Central memory CD8-positive, alpha-beta T cell (primary cell): ENCODE results near the gene PLXNA1.

Experiments used
- ATAC-seq: fragments of 150-1000 bp; cut with Tn5 transposase; replicated peaks from 2 replicates; pipeline ENCODE4 v1.10.0; 2022; ENCODE audit warnings: mild to moderate bottlenecking, moderate FRiP score, moderate number of reproducible peaks; ENCODE audit not compliant: poor library complexity, severe bottlenecking; ENCODE audit errors: extremely low read depth
- DNase-seq, 2 donors: peaks; one replicate each; pipeline ENCODE4 v3.0.0; 2021; ENCODE audit warnings: low spot score in 2 of 2
- H3K27ac Mint-ChIP-seq: one replicate; pipeline ENCODE4 v1.8.0; 2022; ENCODE audit warnings: low read depth, mild to moderate bottlenecking, moderate library complexity, mixed read lengths
- H3K27me3 Mint-ChIP-seq: one replicate; pipeline ENCODE4 v1.8.0; 2022; ENCODE audit warnings: mixed read lengths
- H3K36me3 Mint-ChIP-seq: one replicate; pipeline ENCODE4 v1.8.0; 2022; ENCODE audit warnings: mild to moderate bottlenecking, moderate library complexity, mixed read lengths; ENCODE audit not compliant: insufficient read depth
- H3K4me1 Mint-ChIP-seq: one replicate; pipeline ENCODE4 v1.8.0; 2022; ENCODE audit warnings: mixed read lengths
- H3K4me3 Mint-ChIP-seq: one replicate; pipeline ENCODE4 v1.8.0; 2022; ENCODE audit warnings: mild to moderate bottlenecking, moderate library complexity, mixed read lengths
- H3K9me3 Mint-ChIP-seq: one replicate; pipeline ENCODE4 v1.8.0; 2022; ENCODE audit warnings: mixed read lengths

The PLXNA1 gene

DNA sequence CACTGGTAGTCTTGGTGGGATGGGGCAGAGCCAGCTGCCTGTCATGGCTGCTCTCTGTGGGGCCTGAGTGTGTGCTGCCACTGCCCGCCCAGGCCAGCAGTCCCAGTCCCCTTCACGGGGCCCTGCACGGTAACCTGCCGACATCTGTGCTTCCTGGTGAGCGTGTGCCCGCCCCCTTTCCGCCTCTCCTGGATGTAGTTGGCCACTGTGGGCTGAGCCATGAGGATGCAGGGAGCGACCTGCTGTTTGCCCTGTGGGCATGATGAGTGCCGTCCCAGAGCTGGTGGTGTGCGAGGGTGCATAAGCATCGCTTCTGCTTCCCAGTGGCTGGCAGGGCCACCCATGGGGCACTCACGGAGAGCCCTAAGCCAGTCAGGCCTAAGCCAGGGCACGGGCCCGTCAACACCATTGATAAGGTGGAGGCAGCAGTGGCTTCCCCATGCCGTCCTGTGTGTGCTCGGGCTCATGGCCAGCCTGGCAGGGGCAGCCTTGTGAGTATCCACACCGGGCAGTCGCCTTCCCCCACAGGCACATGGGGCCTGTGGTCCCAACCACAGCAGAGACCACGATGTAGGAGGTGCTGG lies 14.6 kb downstream of the PLXNA1 start:
- Mint-ChIP-seq H3K9me3 (no peaks in the 10 kb centered on the region), H3K4me1 (peaks cover 10% of the 10 kb centered on the region), H3K36me3 (peaks cover 6% of the 10 kb centered on the region), H3K27ac (no peak overlapping the region), H3K27me3 (no peaks in the 10 kb centered on the region), H3K4me3 (no peak overlapping the region)
- DNase-seq, result no peak
- no peak for ATAC-seq

DNA sequence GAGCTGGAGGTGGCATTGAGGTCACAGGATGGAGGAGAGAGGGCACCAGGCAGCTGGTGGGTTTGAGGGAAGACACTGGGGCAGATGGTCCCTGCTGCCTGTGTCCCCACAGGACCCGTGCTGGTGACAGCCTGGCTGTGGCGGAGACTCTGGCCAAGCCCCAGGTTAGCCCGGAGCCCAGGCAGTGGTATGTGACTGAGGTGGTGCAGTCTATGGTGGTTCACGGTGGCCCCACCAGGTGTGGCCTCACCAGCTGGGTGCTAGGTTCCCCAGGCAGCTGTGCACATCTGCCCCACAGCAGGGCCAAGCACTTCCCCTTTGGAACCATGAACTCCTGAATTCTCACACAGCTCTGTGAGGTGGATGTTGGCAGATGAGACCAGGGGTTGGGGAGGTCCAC lies 15.4 kb downstream of the PLXNA1 start:
- Mint-ChIP-seq H3K27ac (no peak overlapping the region), H3K4me1 (peaks cover 10% of the 10 kb centered on the region), H3K36me3 (peaks cover 6% of the 10 kb centered on the region), H3K9me3 (no peaks in the 10 kb centered on the region), H3K27me3 (no peaks in the 10 kb centered on the region), H3K4me3 (no peak overlapping the region)
- no peak for ATAC-seq
- no peak for DNase-seq

DNA sequence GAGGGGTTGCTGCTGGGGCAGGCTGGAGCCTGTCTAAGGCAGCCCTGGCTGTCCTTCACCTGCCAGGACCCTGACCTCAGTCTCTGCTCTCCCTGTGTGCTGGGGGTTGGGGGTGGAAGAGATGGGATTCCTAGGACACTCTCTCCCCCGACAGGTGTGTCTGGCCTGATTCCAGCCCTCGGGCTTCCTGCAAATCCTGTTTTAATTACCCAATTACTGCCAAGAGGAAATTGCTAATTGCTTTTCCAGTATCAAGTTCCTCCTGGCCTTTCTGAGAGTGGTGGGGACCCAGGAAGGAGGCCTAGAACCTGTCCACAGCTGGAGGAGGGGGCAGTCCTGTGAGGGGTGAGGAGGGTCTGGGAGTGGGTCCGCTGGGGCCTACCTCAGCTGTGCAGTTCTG lies 15.8 kb downstream of the PLXNA1 start:
- H3K4me1 Mint-ChIP-seq, result peaks cover 8% of the 10 kb centered on the region
- ATAC-seq (no peak), DNase-seq (no peak)
- no peak overlapping the region for H3K27ac Mint-ChIP-seq
- H3K9me3 Mint-ChIP-seq, result no peaks in the 10 kb centered on the region
- H3K27me3 Mint-ChIP-seq, result no peaks in the 10 kb centered on the region
- no peak overlapping the region for H3K4me3 Mint-ChIP-seq
- peaks cover 6% of the 10 kb centered on the region for H3K36me3 Mint-ChIP-seq

DNA sequence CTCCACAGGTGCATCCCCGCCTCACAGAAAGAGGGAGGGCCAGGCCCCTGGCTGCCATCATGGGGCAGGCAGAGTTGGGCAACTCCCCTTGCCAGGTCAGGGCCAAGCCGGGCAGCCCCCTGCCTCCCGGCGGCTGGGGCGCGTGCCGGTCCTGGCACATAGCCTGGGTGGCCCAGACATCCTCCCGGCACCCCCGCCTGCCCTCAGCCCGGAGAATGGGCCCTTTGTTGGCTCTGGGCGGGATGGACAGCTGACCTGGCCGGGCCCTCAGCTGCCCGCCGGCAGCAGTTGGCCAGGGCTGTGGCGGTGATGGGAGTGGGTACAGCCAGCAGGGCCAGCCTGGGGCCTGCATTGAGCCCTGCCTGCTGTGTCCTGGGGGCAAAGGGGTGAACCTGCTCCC lies 16.5 kb downstream of the PLXNA1 start:
- no peak overlapping the region for H3K27ac Mint-ChIP-seq
- no peak for DNase-seq
- no peak for ATAC-seq
- H3K4me3 Mint-ChIP-seq, result no peak overlapping the region
- H3K27me3 Mint-ChIP-seq, result no peaks in the 10 kb centered on the region
- no peaks in the 10 kb centered on the region for H3K9me3 Mint-ChIP-seq
- peaks cover 6% of the 10 kb centered on the region for H3K4me1 Mint-ChIP-seq
- H3K36me3 Mint-ChIP-seq, result peaks cover 6% of the 10 kb centered on the region

DNA sequence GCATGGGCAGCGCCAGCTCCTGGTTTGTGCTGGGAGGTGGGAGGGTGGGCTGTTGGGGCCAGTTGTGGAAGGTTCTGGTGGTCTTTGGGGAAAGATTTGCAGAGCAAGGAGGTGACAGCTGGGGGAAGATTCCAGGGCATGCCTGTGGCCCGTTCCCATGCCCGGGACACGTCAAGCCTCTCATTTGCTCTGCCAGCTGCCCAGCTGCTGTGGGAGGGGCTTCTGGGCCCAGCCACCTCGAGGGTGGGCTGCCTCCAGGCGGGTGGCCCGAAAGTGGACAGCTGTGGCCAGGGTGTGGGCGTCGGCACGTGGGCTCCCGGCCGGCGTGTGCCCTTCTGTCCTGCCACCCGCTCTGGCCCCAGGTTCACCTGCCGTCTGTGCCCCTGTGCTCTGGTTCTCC lies 17.2 kb downstream of the PLXNA1 start:
- Mint-ChIP-seq H3K4me3 (no peak overlapping the region), H3K4me1 (peaks cover 6% of the 10 kb centered on the region), H3K27ac (no peak overlapping the region), H3K36me3 (peaks cover 6% of the 10 kb centered on the region), H3K9me3 (no peaks in the 10 kb centered on the region), H3K27me3 (no peaks in the 10 kb centered on the region)
- DNase-seq (no peak), ATAC-seq (no peak)

DNA sequence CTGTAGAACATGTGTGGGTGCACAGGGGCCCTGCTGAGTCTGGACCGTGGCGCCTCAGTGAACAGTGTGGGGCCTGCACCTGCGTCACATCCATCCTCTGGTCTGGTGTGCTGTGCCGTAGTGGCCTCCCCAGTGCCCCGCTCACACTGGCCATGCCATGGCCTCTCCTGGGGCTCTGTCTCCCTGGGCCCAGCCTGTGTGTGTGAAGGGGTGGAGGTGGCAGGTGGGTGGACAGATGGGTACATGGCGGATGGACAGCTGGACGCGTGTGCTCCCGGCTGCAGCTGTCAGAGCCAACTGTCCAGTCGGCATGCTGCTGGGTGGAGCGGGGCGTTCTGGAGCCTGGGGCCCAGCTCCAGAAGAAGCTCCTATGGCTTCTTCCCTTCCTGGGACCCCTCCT lies 17.8 kb downstream of the PLXNA1 start:
- Mint-ChIP-seq H3K9me3 (no peaks in the 10 kb centered on the region), H3K27ac (no peak overlapping the region), H3K27me3 (no peaks in the 10 kb centered on the region), H3K36me3 (peaks cover 6% of the 10 kb centered on the region), H3K4me3 (no peak overlapping the region), H3K4me1 (peaks cover 6% of the 10 kb centered on the region)
- ATAC-seq (no peak), DNase-seq (no peak)

DNA sequence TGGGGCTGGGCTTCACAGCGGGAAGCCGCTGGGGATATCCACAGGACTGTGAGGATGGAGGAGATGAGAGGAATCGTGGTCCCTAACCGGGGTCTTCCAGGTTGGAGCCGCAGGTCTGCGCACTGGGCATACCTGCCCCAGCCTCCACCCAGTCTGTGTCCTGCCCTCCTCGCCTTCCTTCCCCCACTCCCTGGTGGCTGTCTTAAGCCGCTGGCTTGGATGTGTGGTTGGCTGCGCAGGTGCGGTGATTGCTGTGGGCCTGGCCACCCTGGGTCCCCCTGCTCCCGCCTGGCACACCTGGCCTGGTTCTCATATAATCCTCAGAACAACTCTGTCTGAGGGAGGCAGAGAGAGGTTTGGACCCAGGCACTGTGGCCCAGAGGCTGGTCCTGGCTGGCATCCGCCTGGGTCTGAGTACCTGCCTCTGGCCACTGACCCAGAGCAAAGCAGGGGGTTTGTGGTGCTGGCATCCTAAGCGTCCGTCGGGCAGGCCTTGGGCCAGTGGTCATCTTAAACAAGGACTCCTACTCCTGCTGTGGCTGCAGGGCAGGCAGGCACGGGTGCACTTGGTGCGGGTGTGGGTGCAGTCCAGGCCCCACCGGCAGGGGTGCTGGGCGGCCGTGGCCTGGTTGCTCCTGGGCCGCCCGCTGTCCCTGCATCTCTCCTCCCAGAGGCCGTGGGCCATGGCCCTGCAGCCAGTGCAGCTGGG lies 18.7 kb downstream of the PLXNA1 start:
- DNase-seq, result no peak
- no peak overlapping the region for H3K27ac Mint-ChIP-seq
- H3K27me3 Mint-ChIP-seq, result no peaks in the 10 kb centered on the region
- ATAC-seq, result no peak
- peaks cover 2% of the 10 kb centered on the region for H3K36me3 Mint-ChIP-seq
- H3K4me3 Mint-ChIP-seq, result no peak overlapping the region
- H3K4me1 Mint-ChIP-seq, result peaks cover 6% of the 10 kb centered on the region
- H3K9me3 Mint-ChIP-seq, result no peaks in the 10 kb centered on the region

DNA sequence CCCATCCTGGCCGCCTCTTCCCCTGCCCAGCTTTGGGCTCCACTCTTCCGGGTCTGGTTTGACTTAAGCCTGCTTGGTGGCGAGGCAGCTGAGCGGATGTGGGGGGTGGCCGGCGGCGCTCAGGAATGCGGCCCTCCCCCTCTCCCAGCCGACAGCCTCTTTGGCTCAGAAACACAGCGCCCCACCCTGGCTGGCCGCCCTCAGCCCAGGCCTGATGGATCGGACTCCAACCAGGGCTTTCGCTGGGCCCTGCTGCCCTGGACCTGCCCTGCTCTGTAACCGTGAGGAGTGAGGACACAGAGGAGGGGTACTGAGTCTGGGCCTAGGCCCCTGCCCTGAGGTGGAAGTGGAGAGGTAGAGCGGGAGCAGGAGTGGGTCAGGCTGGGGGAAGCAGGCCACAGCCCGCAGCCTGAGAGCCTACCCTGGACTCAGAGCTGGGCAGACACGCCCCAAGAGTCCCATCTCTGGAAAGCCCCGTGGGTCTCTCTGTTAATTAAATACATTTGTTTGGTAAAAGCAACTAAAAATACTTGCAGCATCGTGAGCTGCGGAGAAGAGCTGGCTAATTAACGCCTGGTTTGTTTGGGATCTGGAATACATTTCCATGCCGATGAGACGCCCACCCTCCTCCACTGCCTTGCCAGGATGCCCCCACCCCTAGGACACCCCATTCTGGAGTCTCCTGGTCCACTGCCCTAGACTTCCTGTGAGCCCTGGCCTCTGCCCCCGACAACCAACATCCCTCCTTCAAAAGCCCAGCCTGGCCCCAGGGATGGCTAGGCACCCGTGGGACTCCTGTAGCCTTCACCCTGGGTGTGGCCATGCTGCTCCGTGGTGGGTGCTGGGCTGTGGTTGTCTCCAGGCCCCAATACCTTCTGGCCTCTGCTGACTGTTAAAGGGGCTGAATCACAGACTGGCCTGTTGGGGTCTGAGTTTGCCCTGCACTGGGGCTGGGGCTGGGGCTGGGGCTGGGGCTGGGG lies 19.6 kb downstream of the PLXNA1 start:
- Mint-ChIP-seq H3K9me3 (no peaks in the 10 kb centered on the region), H3K36me3 (peaks cover 5% of the 10 kb centered on the region), H3K4me1 (peaks cover 6% of the 10 kb centered on the region), H3K4me3 (no peak overlapping the region), H3K27ac (no peak overlapping the region), H3K27me3 (no peaks in the 10 kb centered on the region)
- ATAC-seq (no peak), DNase-seq (no peak)

DNA sequence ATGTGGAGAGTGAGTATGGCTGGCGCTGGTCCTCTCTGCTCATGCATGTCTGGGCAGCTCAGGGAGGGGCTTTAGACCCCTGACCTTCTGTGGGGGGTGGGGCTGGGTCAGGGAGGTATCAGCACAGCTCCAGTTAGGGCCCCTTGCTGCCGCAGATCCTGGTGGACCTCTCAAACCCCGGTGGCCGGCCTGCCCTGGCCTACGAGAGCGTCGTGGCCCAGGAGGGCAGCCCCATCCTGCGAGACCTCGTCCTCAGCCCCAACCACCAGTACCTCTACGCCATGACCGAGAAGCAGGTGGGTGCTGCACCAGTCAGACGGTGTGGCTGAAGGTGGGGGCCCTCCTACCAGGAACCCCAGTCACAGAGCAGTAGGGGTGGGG lies 20.2 kb downstream of the PLXNA1 start:
- no peak for ATAC-seq
- Mint-ChIP-seq H3K4me1 (peaks cover 2% of the 10 kb centered on the region), H3K4me3 (no peak overlapping the region), H3K27me3 (no peaks in the 10 kb centered on the region), H3K9me3 (no peaks in the 10 kb centered on the region), H3K27ac (no peak overlapping the region), H3K36me3 (peaks cover 2% of the 10 kb centered on the region)
- no peak for DNase-seq

DNA sequence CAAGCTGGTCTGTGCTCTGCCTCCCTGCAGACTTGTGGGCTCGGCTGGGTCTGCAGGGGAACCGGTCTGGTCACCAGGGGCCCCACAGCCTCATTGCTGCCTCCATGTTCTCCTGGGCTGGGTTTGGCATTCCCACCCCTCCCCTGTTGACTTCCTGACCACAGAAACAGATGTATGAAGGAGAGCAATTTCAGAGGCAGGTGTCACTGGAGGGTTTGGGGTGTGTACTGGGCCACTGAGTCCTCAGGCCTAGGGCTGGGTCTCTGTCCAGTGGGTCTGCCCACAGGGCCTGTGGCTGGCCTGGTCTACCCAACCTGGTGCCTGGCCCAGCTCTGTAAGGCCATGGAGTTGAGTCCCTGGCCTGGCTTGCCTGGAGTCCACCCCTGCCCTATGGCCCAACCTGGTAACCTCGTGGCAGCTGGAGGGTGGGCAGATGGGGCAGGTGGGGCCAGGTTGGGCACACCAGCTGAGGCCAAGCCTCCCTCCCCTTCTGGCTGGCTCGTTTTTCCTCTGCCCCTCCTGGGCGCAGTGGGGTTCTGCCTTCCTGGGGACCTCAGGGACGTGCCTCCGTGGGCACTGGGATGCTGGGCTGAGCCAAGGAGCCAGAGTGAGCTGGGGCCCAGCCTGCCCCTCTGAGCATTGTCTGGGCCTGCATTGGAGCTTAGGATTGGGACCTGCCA lies 20.8 kb downstream of the PLXNA1 start:
- no peaks in the 10 kb centered on the region for H3K4me1 Mint-ChIP-seq
- H3K36me3 Mint-ChIP-seq, result peaks cover 2% of the 10 kb centered on the region
- no peaks in the 10 kb centered on the region for H3K27me3 Mint-ChIP-seq
- no peak for DNase-seq
- no peak overlapping the region for H3K4me3 Mint-ChIP-seq
- H3K9me3 Mint-ChIP-seq, result no peaks in the 10 kb centered on the region
- ATAC-seq, result no peak
- no peak overlapping the region for H3K27ac Mint-ChIP-seq

DNA sequence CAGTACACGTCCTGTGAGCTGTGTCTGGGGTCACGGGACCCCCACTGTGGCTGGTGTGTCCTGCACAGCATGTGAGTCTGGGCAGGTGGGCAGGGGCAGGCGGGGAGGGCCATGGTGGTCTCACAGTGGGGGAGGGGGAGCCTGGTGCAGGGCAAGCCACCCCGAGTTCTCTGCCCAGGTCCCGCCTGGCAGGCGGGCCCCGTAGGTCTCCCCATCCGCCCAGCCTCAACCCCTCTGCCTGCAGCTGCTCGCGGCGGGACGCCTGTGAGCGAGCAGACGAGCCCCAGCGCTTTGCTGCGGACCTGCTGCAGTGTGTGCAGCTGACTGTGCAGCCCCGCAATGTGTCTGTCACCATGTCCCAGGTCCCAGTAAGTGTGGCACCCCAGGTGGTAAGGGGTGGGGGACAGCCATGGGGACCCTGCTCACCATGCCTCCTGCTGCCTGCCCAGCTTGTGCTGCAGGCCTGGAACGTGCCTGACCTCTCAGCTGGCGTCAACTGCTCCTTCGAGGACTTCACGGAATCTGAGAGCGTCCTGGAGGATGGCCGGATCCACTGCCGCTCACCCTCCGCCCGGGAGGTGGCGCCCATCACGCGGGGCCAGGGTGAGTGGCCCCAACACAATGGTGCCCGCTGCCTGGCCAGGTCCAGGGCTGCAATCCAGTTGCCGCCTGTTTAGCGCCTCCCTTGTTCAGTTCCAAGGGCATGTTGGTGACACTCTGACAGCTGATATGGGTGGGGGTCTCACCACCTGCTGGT lies 21.9 kb downstream of the PLXNA1 start:
- H3K27ac Mint-ChIP-seq, result no peak overlapping the region
- no peak for ATAC-seq
- H3K36me3 Mint-ChIP-seq, result peaks cover 5% of the 10 kb centered on the region
- no peaks in the 10 kb centered on the region for H3K9me3 Mint-ChIP-seq
- H3K4me1 Mint-ChIP-seq, result no peaks in the 10 kb centered on the region
- H3K27me3 Mint-ChIP-seq, result no peaks in the 10 kb centered on the region
- no peak overlapping the region for H3K4me3 Mint-ChIP-seq
- DNase-seq, result no peak
